Activated T-cell treated with anti-CD3 and anti-CD28 coated beads, Interleukin-2, amount 50 U/mL, for 72 hours (primary cell): ENCODE data around the gene HAPLN2. TPM values are rescaled to one million over a fixed set of nuclear protein-coding genes. Genes with fewer than 3 reads are reported as not detected.
A peak's percentile ranks its signal among the peaks of the same experiment; 100 is the strongest.

Experiments used
- ATAC-seq, 2 donors: fragments of 150-1000 bp; cut with Tn5 transposase; replicated peaks in 1 of 2; 2 replicates each; pipeline ENCODE4 v1.10.0; 2021; ENCODE audit warnings: moderate library complexity in 2 of 2, mild to moderate bottlenecking in 1 of 2
- DNase-seq, 2 donors: peaks; one replicate each; pipeline ENCODE4 v3.0.0; 2021 to 2022; ENCODE audit warnings: mixed read lengths in 1 of 2
- H3K27ac Mint-ChIP-seq: one replicate; pipeline ENCODE4 v1.8.0; 2022; ENCODE audit warnings: mild to moderate bottlenecking, moderate library complexity, mixed read lengths
- H3K27me3 Mint-ChIP-seq: one replicate; pipeline ENCODE4 v1.8.0; 2022; ENCODE audit warnings: low read depth, mixed read lengths
- H3K36me3 Mint-ChIP-seq, 2 donors: one replicate each; pipeline ENCODE4 v1.8.0; 2022; ENCODE audit warnings: mixed read lengths in 2 of 2, mild to moderate bottlenecking in 1 of 2; ENCODE audit not compliant: insufficient read depth in 2 of 2
- H3K4me1 Mint-ChIP-seq: one replicate; pipeline ENCODE4 v1.8.0; 2022; ENCODE audit warnings: low read depth, mixed read lengths
- H3K4me3 Mint-ChIP-seq, 2 donors: one replicate each; pipeline ENCODE4 v1.8.0; 2022; ENCODE audit warnings: mild to moderate bottlenecking in 2 of 2, mixed read lengths in 2 of 2, moderate library complexity in 2 of 2
- H3K9me3 Mint-ChIP-seq, 2 donors: one replicate each; pipeline ENCODE4 v1.8.0; 2022; ENCODE audit warnings: mixed read lengths in 2 of 2
- total RNA-seq, 2 donors: library from RNA; stranded (reverse); gene quantifications; one replicate each; pipeline ENCODE4 v1.2.3, GENCODE V29; 2022

Gene HAPLN2
- total RNA-seq, 2 donors from 2014 or later = 0.22 to 1.00 TPM

DNA sequence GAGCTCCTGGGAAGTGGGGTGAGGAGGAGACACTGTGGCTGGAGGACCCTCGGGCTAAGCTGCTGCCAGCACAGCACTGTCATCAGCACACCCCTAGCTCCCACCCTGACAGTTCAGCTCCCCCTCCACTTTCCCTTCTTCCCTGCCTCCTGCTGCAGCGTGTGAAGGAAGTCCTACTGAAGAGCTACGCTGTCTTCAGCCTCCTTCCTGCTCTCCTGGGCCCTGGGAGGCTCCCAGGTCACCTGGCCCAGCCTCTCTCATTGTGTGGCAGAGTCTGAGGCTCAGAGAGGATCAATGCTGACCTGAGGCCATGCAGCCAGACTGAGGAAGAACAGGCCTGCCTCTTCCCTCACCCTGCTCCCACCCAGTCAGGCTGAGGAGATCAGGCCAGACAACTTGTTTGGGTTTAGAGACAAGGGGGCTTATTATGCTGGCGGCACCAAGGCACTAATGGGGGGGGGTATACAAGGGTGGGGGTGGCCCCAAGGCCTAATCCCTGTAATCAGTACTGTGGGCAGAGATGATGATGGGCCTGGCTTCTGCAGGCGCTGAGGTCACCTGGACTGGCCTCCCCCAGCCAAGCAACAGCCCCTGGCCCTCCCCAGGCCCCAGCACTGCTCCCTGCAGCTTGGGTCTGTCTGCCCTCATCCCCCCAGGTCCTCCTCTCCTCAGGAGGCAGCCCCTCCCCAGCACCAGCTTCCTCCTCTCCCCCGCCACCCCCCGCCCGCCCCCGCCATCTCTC is 48.9 kb downstream of the HAPLN2 start:
- no peak overlapping the region for H3K4me3 Mint-ChIP-seq
- H3K27ac Mint-ChIP-seq = no peak overlapping the region
- H3K9me3 Mint-ChIP-seq = no peaks in the 10 kb centered on the region

DNA sequence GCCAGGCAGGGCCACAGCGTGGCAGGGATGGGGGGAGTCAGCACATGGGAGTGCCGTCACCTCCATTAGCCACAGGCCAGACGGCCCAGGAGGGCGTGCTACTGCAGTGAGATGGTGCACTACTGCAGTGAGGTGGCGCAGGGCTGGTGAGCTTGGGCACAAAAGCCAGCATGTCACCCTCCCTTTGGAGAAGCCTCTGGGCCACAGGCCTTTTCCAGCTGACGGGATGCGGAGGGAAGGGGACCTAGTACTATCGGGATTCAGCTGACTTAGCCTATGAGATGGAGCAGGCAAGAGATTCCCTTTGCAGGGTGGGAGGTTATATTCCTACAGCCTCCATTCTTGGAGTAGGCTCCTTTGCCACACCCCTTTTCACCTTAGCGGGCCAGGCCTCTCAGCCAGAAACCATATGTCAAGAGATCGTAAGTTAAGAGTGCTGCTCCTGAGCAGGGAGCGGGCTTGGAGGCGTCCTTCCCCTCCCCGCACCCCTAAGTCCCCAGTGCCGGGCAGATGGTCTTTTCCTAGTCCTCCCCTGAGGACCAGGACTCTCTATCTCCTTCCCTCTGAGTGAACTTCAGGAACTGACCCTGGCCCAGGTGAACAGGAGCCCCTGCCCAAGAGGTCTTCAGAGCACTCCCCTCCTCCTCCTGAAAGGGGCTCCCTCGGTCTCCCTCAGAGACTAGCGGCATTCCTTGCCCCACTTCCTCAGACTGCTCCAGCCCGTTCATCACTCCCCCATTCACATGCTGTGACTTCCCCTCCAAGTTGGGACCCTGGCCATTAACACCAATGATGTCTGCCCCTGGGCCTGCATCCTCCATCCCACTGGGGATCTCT is 49.8 kb downstream of the HAPLN2 start:
- H3K27ac Mint-ChIP-seq = no peak overlapping the region

More for the DNA sequence above, 48.9 kb downstream of the HAPLN2 start:
- H3K4me1 Mint-ChIP-seq = peaks cover 6% of the 10 kb centered on the region
- DNase-seq (no peak), ATAC-seq (no peak)
- no peaks in the 10 kb centered on the region for H3K36me3 Mint-ChIP-seq
- H3K27me3 Mint-ChIP-seq = peaks cover 19% of the 10 kb centered on the region

DNA sequence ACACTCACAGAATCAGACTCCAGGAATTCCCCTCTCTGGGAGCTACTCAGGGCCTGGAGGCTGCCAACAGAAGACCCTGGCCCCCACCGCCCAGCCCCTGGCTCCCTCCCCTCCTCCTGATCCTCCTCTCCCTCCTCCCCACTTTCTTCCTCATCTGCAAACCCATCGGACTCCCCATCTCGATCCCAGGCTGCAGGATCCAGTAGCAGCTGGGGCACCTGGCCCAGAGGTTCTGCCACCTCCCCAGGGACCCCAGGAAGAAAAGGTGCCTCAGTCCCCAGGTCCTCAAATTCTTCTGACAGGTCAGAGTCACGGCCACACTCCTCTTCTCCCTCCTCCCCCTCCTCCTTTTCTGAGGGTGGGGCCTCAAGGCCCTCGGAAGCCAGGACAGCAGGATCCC is 50.6 kb downstream of the HAPLN2 start:
- no peak overlapping the region for H3K27ac Mint-ChIP-seq
- H3K27me3 Mint-ChIP-seq = peaks cover 34% of the 10 kb centered on the region
- H3K36me3 Mint-ChIP-seq = no peaks in the 10 kb centered on the region
- H3K4me1 Mint-ChIP-seq = no peaks in the 10 kb centered on the region
- no peak overlapping the region for H3K4me3 Mint-ChIP-seq
- no peaks in the 10 kb centered on the region for H3K9me3 Mint-ChIP-seq
- no peak for DNase-seq
- no peak for ATAC-seq

More for the DNA sequence above, 49.8 kb downstream of the HAPLN2 start:
- ATAC-seq (no peak), DNase-seq (no peak)
- no peaks in the 10 kb centered on the region for H3K36me3 Mint-ChIP-seq
- H3K9me3 Mint-ChIP-seq = no peaks in the 10 kb centered on the region
- no peaks in the 10 kb centered on the region for H3K4me1 Mint-ChIP-seq
- peaks cover 28% of the 10 kb centered on the region for H3K27me3 Mint-ChIP-seq
- H3K4me3 Mint-ChIP-seq = no peak overlapping the region

DNA sequence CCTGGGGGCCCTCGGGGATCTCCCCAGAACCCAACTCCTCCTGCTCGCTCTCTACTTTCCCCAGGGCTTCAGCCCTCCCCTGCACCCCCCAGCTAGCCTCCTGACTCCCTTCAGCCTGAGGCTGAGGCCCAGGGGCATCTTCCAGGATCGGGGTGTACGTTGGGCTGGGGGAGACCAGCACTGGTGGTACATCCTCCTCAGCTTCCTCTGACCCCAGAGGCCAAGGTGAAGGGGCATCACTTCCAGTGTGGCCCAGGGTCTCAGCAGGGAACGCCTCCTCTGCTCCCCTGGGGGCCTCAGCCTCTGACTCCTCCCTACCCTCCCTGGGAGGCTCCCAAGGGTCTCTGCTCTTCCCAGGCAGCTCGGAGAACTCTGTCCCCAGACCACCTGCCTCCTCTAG is 51.1 kb downstream of the HAPLN2 start:
- no peaks in the 10 kb centered on the region for H3K4me1 Mint-ChIP-seq
- no peak overlapping the region for H3K4me3 Mint-ChIP-seq
- no peaks in the 10 kb centered on the region for H3K36me3 Mint-ChIP-seq
- DNase-seq (no peak), ATAC-seq (no peak)
- peaks cover 34% of the 10 kb centered on the region for H3K27me3 Mint-ChIP-seq
- no peaks in the 10 kb centered on the region for H3K9me3 Mint-ChIP-seq
- H3K27ac Mint-ChIP-seq = no peak overlapping the region

DNA sequence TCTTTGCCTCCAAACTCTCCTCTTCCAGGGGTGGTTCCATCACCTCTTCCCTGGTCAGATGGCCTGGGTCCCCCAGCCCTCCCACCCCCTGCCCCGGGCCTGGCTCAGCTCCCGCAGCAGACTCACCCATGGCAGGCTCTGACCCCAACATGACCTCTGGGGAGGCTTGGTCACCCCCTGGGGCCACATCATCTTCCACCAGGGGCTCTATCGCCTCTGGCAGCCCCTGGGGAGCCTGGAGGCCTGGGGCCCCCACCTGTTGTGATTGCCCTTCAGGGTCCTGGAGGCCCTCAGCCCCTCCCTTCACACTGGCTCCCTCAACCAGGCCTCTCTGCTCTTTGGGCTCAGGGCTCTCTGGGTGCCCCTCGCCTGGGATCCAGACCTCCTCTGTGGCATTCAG is 51.6 kb downstream of the HAPLN2 start:
- no peaks in the 10 kb centered on the region for H3K4me1 Mint-ChIP-seq
- no peak overlapping the region for H3K27ac Mint-ChIP-seq
- H3K27me3 Mint-ChIP-seq = peaks cover 34% of the 10 kb centered on the region
- DNase-seq (no peak), ATAC-seq (no peak)
- H3K9me3 Mint-ChIP-seq = no peaks in the 10 kb centered on the region
- H3K4me3 Mint-ChIP-seq = no peak overlapping the region
- no peaks in the 10 kb centered on the region for H3K36me3 Mint-ChIP-seq

DNA sequence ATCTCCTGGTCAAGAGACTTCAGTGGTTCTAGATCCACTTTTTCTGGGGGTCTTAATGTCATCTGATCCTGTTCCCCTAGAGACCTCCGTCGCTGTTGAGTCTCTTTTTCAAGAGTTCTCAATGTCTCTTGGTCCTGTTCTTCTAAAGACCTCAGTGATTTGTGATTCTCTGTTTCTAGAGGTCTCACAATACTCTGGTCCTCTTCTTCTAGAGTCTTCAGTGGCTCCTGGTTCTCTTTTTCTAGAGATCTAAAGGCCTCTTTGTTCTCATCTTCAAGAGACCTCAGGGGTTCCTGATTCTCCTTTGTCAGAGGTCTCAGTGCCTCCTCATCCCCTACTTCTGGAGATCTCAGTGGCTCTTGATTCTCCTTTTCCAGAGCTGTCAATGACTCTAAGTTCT is 52.6 kb downstream of the HAPLN2 start:
- Mint-ChIP-seq H3K27ac (peak overlapping the region; percentile 17), H3K4me3 (no peak overlapping the region), H3K27me3 (peaks cover 35% of the 10 kb centered on the region), H3K4me1 (no peaks in the 10 kb centered on the region), H3K36me3 (no peaks in the 10 kb centered on the region), H3K9me3 (no peaks in the 10 kb centered on the region)
- ATAC-seq (no peak), DNase-seq (no peak)

DNA sequence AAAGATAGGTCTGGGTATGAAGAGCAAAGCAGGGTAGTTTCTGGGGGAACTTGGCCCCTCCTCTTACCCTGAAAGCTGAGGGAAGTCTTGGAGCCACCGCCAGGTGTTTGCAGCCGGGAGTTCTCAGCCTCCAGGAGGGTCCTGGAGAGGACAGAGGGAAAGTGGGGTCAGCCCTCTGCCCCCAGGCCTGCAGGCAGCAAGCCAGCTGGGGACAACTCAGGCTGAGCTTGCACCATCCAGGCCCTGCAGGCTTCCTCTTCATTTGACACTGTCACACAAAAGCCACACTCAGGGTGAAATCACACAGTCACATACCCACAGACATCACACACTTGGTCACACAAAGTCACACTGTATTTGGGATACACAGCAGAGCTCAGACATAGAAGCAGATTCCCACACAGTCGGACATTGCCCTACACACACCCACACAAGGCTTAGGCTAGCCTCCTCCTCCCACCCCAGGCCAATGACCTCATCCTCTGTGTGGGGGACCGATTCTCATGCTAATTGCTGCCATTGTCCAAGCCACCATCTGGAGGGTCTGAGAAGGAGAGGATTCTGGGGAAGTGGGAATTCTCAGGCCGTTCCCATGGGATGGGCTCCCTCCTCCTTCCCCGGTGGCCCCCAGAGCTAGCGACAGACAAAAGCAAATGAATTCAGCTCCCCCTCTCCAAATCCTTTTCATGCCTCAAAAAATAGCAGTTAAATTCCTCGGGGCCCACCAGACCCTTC is 54.3 kb downstream of the HAPLN2 start:
- Mint-ChIP-seq H3K4me1 (peaks cover 16% of the 10 kb centered on the region), H3K9me3 (no peaks in the 10 kb centered on the region), H3K27ac (no peak overlapping the region), H3K27me3 (peaks cover 52% of the 10 kb centered on the region), H3K4me3 (no peak overlapping the region), H3K36me3 (no peaks in the 10 kb centered on the region)
- DNase-seq (no peak), ATAC-seq (no peak)

Other genes starting within 250 kb of the HAPLN2 start
- 10 to 100 TPM; 73.3 to 86.8 TPM for gene MEF2D, start 118.6 kb upstream of the HAPLN2 start, total RNA-seq
- gene IQGAP3, start 46.9 kb upstream of the HAPLN2 start, total RNA-seq = 10 to 100 TPM; 13.6 to 22.5 TPM
- 10 to 100 TPM; 14.7 to 17.4 TPM for gene TTC24, start 39.7 kb upstream of the HAPLN2 start, total RNA-seq
- 10 to 100 TPM; 48.3 to 57.3 TPM for gene NAXE, start 27.6 kb upstream of the HAPLN2 start, total RNA-seq
- 10 to 100 TPM; 25.6 to 31.6 TPM for gene GPATCH4, start 17.9 kb upstream of the HAPLN2 start, total RNA-seq
- gene BCAN, start 22.7 kb downstream of the HAPLN2 start, total RNA-seq = under 1 TPM in 1 of 2 donors, not detected in 1; 0.10 TPM
- under 1 TPM in 1 of 2 donors, not detected in 1; 0.05 TPM for gene NES, start 58.0 kb downstream of the HAPLN2 start, total RNA-seq
- gene CRABP2, start 86.2 kb downstream of the HAPLN2 start, total RNA-seq = 1 to 10 TPM; 2.5 TPM
- 100 to 1,000 TPM in 1 of 2 donors, 10 to 100 TPM in 1; 90.5 to 100 TPM for gene METTL25B, start 109.1 kb downstream of the HAPLN2 start, total RNA-seq
- gene ISG20L2, start 109.4 kb downstream of the HAPLN2 start, total RNA-seq = 10 to 100 TPM; 36.3 to 37.1 TPM
- 10 to 100 TPM; 45.9 to 67.8 TPM for gene MRPL24, start 121.7 kb downstream of the HAPLN2 start, total RNA-seq
- gene HDGF, start 132.3 kb downstream of the HAPLN2 start, total RNA-seq = 100 to 1,000 TPM; 185 to 217 TPM
- gene PRCC, start 148.1 kb downstream of the HAPLN2 start, total RNA-seq = 10 to 100 TPM; 67.7 to 84.4 TPM
- 100 to 1,000 TPM; 221 to 246 TPM for gene SH2D2A, start 197.4 kb downstream of the HAPLN2 start, total RNA-seq
- gene INSRR, start 239.7 kb downstream of the HAPLN2 start, total RNA-seq = under 1 TPM; 0.17 to 0.30 TPM
- 10 to 100 TPM; 16.8 to 21.4 TPM for gene NTRK1, start 241.4 kb downstream of the HAPLN2 start, total RNA-seq